HFF-Myc (cell line): ENCODE data around the gene PTPRK.

ENCODE experiments used
- DNase-seq: peaks from one replicate; pipeline ENCODE4 v3.0.0-alpha.2; 2011; ENCODE audit warnings: low read depth; ENCODE audit errors: extremely low read depth
- H3K4me3 ChIP-seq: replicated peaks from 2 replicates; pipeline ENCODE4 v1.5.1; 2011; ENCODE audit warnings: low read depth, mild to moderate bottlenecking, control low read depth, low read length
- CTCF ChIP-seq: IDR thresholded peaks from 2 replicates; pipeline ENCODE4 v1.5.1; 2012; ENCODE audit warnings: mild to moderate bottlenecking, low read depth, low read length, control low read depth; ENCODE audit errors: missing control alignments

Gene PTPRK

DNA sequence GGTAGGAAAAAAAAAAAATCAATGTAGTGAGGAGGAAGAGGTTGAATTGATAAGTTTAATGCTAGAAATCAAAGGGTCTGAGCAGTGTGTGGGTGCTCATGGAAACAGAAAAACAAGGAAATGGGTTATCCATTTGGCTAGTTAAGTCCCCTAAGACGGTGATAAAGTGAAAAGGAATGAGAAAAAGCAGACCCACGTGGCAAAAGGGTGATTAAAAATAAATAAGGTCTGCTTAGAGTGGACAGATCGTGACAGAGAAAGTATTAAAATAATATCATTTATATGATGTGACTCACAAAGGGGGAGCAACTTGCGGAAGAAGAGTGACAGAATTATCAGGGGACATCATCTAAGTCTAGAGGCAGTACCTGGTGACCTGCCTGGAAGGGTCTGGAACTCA, 367.8 kb downstream of the PTPRK start:
- H3K4me3 ChIP-seq, result no peak overlapping the region
- TF ChIP-seq CTCF, result no peak
- DNase-seq, result no peak

- no peak for DNase-seq
- no peak for TF ChIP-seq CTCF
These were observed 370.0 kb downstream of the PTPRK start for GRCh38 chr6:128150376-128150775.

DNA sequence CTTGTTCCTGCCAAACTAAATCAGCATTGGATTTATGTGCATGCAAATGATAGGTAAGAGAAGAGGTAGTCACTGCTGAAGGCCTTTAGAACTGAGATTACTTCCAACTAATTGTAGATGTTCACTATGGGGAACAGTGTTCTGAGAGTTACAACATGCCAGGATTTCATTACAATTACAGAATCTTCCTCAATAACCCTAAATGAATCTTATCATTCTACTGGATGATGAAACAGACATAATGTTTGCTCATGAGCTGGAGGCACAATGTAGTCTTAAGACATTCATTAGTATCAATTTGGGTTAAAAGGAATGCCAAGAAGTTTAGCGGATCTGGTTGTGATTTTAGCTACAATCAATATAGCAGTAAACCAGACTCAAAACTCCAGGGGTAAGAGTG, 370.6 kb downstream of the PTPRK start:
- no peak for TF ChIP-seq CTCF
- no peak overlapping the region for H3K4me3 ChIP-seq
- no peak for DNase-seq

More at GRCh38 chr6:128150376-128150775, 370.0 kb downstream of the PTPRK start:
- H3K4me3 ChIP-seq, result no peak overlapping the region

DNA sequence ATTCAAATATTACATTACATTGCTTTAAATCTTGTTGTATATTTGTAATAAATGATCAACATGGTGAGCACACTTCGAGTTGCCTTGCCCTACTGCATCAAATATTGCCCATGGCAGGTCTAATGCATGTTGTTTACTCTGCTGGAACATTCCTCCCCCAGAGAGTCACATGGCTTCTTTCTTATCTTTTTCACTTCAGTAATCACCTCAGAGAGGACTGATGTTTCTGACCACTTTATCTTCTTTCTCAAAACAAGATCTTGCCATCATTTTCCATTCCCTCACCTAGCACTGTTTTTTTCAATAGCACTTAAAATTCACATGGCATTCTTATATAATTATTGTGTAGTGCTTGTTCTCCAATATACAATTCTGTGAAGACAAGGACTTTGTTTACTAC, 376.1 kb downstream of the PTPRK start:
- DNase-seq, result no peak
- TF ChIP-seq CTCF, result no peak
- no peak overlapping the region for H3K4me3 ChIP-seq

- TF ChIP-seq CTCF, result no peak
- no peak overlapping the region for H3K4me3 ChIP-seq
- DNase-seq, result no peak
These were observed 378.5 kb downstream of the PTPRK start for GRCh38 chr6:128141932-128142331.

DNA sequence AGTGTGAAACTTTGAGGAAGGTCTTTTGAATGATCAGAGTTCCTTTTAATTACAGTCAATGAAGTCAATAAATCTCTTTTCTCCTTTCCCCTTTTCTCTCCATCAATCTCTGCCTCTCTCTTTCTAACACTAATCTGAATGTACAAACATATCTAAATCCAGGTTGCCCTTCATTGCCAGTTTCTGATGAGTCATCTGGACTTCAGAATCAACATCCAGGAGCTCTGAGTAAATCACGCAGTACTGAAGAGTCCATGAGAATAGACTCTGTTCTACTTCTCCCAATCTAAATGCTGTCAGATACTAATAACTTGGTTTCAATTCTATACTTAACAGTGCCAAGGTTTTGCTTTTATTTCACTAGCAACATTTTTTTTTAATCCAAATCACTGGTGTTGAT, 380.9 kb downstream of the PTPRK start:
- TF ChIP-seq CTCF, result no peak
- H3K4me3 ChIP-seq, result no peak overlapping the region
- no peak for DNase-seq

DNA sequence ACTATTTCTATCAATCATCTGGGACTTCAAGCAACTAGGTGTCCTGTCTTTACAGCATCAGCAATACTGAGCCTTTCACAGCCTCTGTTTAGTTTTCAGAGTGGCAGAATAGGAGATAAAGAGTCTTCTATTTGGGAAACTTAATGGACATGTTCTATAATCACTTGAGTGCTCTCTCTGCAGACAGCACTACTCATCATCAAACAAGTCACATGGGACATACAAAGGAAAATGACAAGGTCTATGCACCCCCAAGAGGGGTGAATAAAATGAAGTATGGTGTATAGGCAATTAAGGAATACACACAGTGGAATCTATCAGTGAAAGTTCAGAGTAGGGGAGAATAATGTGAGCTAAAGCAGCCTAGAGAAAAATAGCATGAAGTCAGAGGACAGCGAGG, 381.7 kb downstream of the PTPRK start:
- H3K4me3 ChIP-seq, result no peak overlapping the region
- no peak for DNase-seq
- TF ChIP-seq CTCF, result no peak
